ENCODE results near the gene MRPS30. TPM values are rescaled to one million over a fixed set of nuclear protein-coding genes. Genes with fewer than 3 reads are reported as not detected.

The MRPS30 gene
- total RNA-seq, 1 experiment from 2014 or later: 59.6 TPM

DNA sequence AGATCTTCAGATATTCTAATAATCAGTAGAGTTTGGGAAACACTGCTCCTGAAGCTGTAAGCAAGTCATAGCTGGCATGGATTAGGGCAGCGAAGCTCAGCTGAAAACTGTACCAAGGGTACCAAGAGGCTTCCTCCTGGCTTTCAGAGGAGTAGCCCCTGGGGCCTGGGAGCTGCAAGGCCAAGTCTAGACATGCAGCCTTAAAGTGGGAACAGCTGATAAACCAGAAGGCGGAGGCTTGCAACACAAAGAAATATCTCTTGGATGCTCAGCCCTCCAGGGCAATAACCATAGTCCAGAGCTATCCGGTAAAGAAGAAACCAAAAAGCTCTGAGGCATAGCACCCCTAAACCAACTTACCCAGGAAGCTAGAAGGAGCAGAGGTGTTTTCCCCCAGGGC is 51.5 kb downstream of the MRPS30 start:
- Histone ChIP-seq H3K4me3 (no peak overlapping the region), H3K36me3 (no peaks in the 10 kb centered on the region), H3K9me3 (no peaks in the 10 kb centered on the region), H3K27me3 (no peaks in the 10 kb centered on the region)
- DNase-seq: no peak

DNA sequence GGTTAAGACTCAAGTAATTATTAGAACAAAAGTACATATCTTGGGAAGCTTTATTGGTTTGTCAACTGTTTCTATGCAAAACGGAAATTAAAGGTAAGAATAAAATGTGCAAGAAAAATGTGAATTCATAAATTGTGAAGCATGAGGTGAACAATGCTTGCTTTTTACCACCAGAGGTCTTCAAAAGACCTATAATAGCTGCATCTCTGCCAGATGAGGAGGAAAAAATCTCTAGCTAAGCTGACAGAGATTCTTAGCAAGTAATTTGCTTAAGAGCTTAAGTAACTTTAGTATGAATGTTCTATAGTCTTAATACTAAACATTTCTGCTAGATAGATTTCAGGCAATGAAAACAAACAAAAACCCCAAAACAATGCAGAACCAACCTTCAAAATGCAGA is 54.1 kb downstream of the MRPS30 start:
- no peak overlapping the region for H3K4me3 ChIP-seq
- DNase-seq: no peak
- H3K36me3 ChIP-seq: no peaks in the 10 kb centered on the region
- H3K9me3 ChIP-seq: no peaks in the 10 kb centered on the region
- no peaks in the 10 kb centered on the region for H3K27me3 ChIP-seq
